Measurements from ENCODE around the gene B3GNT4.
"Not testable (repeated sequence)": the region's sequence is repeated elsewhere in the genome, so short reads cannot be mapped to it uniquely, and the experiment has no call there.

Gene B3GNT4

GRCh38 chr12:122171399-122171798 lies 32.1 kb upstream of the B3GNT4 start:
- Histone ChIP-seq H3K27me3 (ENCODE audit: control insufficient read depth in 1 of 2, insufficient read depth in 2 of 2, low read length in 2 of 2) (peaks cover 0 to 7% of the 10 kb centered on the region in 2 donors), H3K27ac (ENCODE audit: low read length) (no peak overlapping the region), H3K4me3 (ENCODE audit: low read length in 2 of 2) (no peak overlapping the region), H3K9ac (ENCODE audit: low read length in 2 of 2) (no peak overlapping the region), H3K36me3 (ENCODE audit: control insufficient read depth in 2 of 2, insufficient read depth in 2 of 2, low read length in 2 of 2) (no peaks in the 10 kb centered on the region), H3K9me3 (ENCODE audit: control insufficient read depth in 2 of 2, low read length in 2 of 2) (no peaks in the 10 kb centered on the region), H3K4me1 (ENCODE audit: control insufficient read depth, insufficient read depth, low read length) (no peaks in the 10 kb centered on the region)

- no peaks in the 10 kb centered on the region for H3K36me3 ChIP-seq (ENCODE audit: control insufficient read depth in 2 of 2, insufficient read depth in 2 of 2, low read length in 2 of 2)
- no peaks in the 10 kb centered on the region for H3K9me3 ChIP-seq (ENCODE audit: control insufficient read depth in 2 of 2, low read length in 2 of 2)
- H3K27me3 ChIP-seq (ENCODE audit: control insufficient read depth in 1 of 2, insufficient read depth in 2 of 2, low read length in 2 of 2), result peaks cover 0 to 5% of the 10 kb centered on the region in 2 donors
- H3K4me1 ChIP-seq (ENCODE audit: control insufficient read depth, insufficient read depth, low read length), result no peaks in the 10 kb centered on the region
- no peak overlapping the region for H3K4me3 ChIP-seq (ENCODE audit: low read length in 2 of 2)
- H3K27ac ChIP-seq (ENCODE audit: low read length), result no peak overlapping the region
- no peak overlapping the region for H3K9ac ChIP-seq (ENCODE audit: low read length in 2 of 2)
Observed at GRCh38 chr12:122172262-122172939, 31.1 kb upstream of the B3GNT4 start.

GRCh38 chr12:122174155-122174845 lies 29.2 kb upstream of the B3GNT4 start, which contains the start of gene IL31:
Gene IL31, minus strand, starts transcription at chr12:122174221. Its CDS starts 49 bp downstream, at chr12:122174172.
- no peak within 1 kb of the TSS for H3K4me3 ChIP-seq (ENCODE audit: low read length in 2 of 2)
- H3K9me3 ChIP-seq (ENCODE audit: control insufficient read depth in 2 of 2, low read length in 2 of 2), result no peaks in the 10 kb centered on the region
- peaks cover 0 to 5% of the 10 kb centered on the region in 2 donors for H3K27me3 ChIP-seq (ENCODE audit: control insufficient read depth in 1 of 2, insufficient read depth in 2 of 2, low read length in 2 of 2)
- no peak within 1 kb of the TSS for H3K9ac ChIP-seq (ENCODE audit: low read length in 2 of 2)
- no peaks in the 10 kb centered on the region for H3K4me1 ChIP-seq (ENCODE audit: control insufficient read depth, insufficient read depth, low read length)
- no peak within 1 kb of the TSS for H3K27ac ChIP-seq (ENCODE audit: low read length)
- H3K36me3 ChIP-seq (ENCODE audit: control insufficient read depth in 2 of 2, insufficient read depth in 2 of 2, low read length in 2 of 2), result no peaks in the 10 kb centered on the region

- not testable (repeated sequence) for H3K4me3 ChIP-seq (ENCODE audit: low read length in 2 of 2); H3K4me1 ChIP-seq (ENCODE audit: control insufficient read depth, insufficient read depth, low read length); H3K9me3 ChIP-seq (ENCODE audit: control insufficient read depth in 2 of 2, low read length in 2 of 2); H3K27me3 ChIP-seq (ENCODE audit: control insufficient read depth in 1 of 2, insufficient read depth in 2 of 2, low read length in 2 of 2); H3K9ac ChIP-seq (ENCODE audit: low read length in 2 of 2); H3K36me3 ChIP-seq (ENCODE audit: control insufficient read depth in 2 of 2, insufficient read depth in 2 of 2, low read length in 2 of 2); H3K27ac ChIP-seq (ENCODE audit: low read length)
Observed at GRCh38 chr12:122176473-122176872, 27.0 kb upstream of the B3GNT4 start.

GRCh38 chr12:122182887-122183587 lies 20.5 kb upstream of the B3GNT4 start, which contains the start of gene LRRC43:
Gene LRRC43, plus strand, starts transcription at chr12:122183123. Its CDS starts 22 bp downstream, at chr12:122183145.
- peak within 1 kb of the TSS; percentile 21 to 42 for H3K9ac ChIP-seq (ENCODE audit: low read length in 2 of 2)
- peaks cover 8% of the 10 kb centered on the region for H3K4me1 ChIP-seq (ENCODE audit: control insufficient read depth, insufficient read depth, low read length)
- H3K27ac ChIP-seq (ENCODE audit: low read length), result no peak within 1 kb of the TSS
- no peaks in the 10 kb centered on the region for H3K27me3 ChIP-seq (ENCODE audit: control insufficient read depth in 1 of 2, insufficient read depth in 2 of 2, low read length in 2 of 2)
- no peaks in the 10 kb centered on the region for H3K9me3 ChIP-seq (ENCODE audit: control insufficient read depth in 2 of 2, low read length in 2 of 2)
- no peaks in the 10 kb centered on the region for H3K36me3 ChIP-seq (ENCODE audit: control insufficient read depth in 2 of 2, insufficient read depth in 2 of 2, low read length in 2 of 2)
- H3K4me3 ChIP-seq (ENCODE audit: low read length in 2 of 2), result peak within 1 kb of the TSS; percentile 71 to 72

GRCh38 chr12:122183588-122183940 lies 19.9 kb upstream of the B3GNT4 start:
- H3K36me3 ChIP-seq (ENCODE audit: control insufficient read depth in 2 of 2, insufficient read depth in 2 of 2, low read length in 2 of 2), result no peaks in the 10 kb centered on the region
- peaks cover 8% of the 10 kb centered on the region for H3K4me1 ChIP-seq (ENCODE audit: control insufficient read depth, insufficient read depth, low read length)
- H3K27ac ChIP-seq (ENCODE audit: low read length), result no peak overlapping the region
- no peaks in the 10 kb centered on the region for H3K9me3 ChIP-seq (ENCODE audit: control insufficient read depth in 2 of 2, low read length in 2 of 2)
- peak overlapping the region in 1 of 2 donors; percentile 72 for H3K4me3 ChIP-seq (ENCODE audit: low read length in 2 of 2)
- peak overlapping the region in 1 of 2 donors; percentile 28 for H3K9ac ChIP-seq (ENCODE audit: low read length in 2 of 2)
- H3K27me3 ChIP-seq (ENCODE audit: control insufficient read depth in 1 of 2, insufficient read depth in 2 of 2, low read length in 2 of 2), result no peaks in the 10 kb centered on the region

- Histone ChIP-seq H3K36me3 (ENCODE audit: control insufficient read depth in 2 of 2, insufficient read depth in 2 of 2, low read length in 2 of 2) (no peaks in the 10 kb centered on the region), H3K27ac (ENCODE audit: low read length) (no peak overlapping the region), H3K27me3 (ENCODE audit: control insufficient read depth in 1 of 2, insufficient read depth in 2 of 2, low read length in 2 of 2) (no peaks in the 10 kb centered on the region), H3K9ac (ENCODE audit: low read length in 2 of 2) (no peak overlapping the region), H3K4me3 (ENCODE audit: low read length in 2 of 2) (no peak overlapping the region), H3K4me1 (ENCODE audit: control insufficient read depth, insufficient read depth, low read length) (peaks cover 8% of the 10 kb centered on the region), H3K9me3 (ENCODE audit: control insufficient read depth in 2 of 2, low read length in 2 of 2) (no peaks in the 10 kb centered on the region)
Observed at GRCh38 chr12:122184517-122184916, 19.0 kb upstream of the B3GNT4 start.

- Histone ChIP-seq H3K27me3 (ENCODE audit: control insufficient read depth in 1 of 2, insufficient read depth in 2 of 2, low read length in 2 of 2) (no peaks in the 10 kb centered on the region), H3K4me3 (ENCODE audit: low read length in 2 of 2) (no peak overlapping the region), H3K27ac (ENCODE audit: low read length) (no peak overlapping the region), H3K9ac (ENCODE audit: low read length in 2 of 2) (no peak overlapping the region), H3K9me3 (ENCODE audit: control insufficient read depth in 2 of 2, low read length in 2 of 2) (no peaks in the 10 kb centered on the region), H3K36me3 (ENCODE audit: control insufficient read depth in 2 of 2, insufficient read depth in 2 of 2, low read length in 2 of 2) (no peaks in the 10 kb centered on the region), H3K4me1 (ENCODE audit: control insufficient read depth, insufficient read depth, low read length) (peaks cover 8% of the 10 kb centered on the region)
Observed at GRCh38 chr12:122185079-122185478, 18.4 kb upstream of the B3GNT4 start.

- H3K27ac ChIP-seq (ENCODE audit: low read length), result no peak overlapping the region
- H3K9ac ChIP-seq (ENCODE audit: low read length in 2 of 2), result no peak overlapping the region
- H3K27me3 ChIP-seq (ENCODE audit: control insufficient read depth in 1 of 2, insufficient read depth in 2 of 2, low read length in 2 of 2), result no peaks in the 10 kb centered on the region
- no peak overlapping the region for H3K4me3 ChIP-seq (ENCODE audit: low read length in 2 of 2)
- H3K4me1 ChIP-seq (ENCODE audit: control insufficient read depth, insufficient read depth, low read length), result peaks cover 8% of the 10 kb centered on the region
- no peaks in the 10 kb centered on the region for H3K36me3 ChIP-seq (ENCODE audit: control insufficient read depth in 2 of 2, insufficient read depth in 2 of 2, low read length in 2 of 2)
- H3K9me3 ChIP-seq (ENCODE audit: control insufficient read depth in 2 of 2, low read length in 2 of 2), result no peaks in the 10 kb centered on the region
Observed at GRCh38 chr12:122185494-122186082, 17.9 kb upstream of the B3GNT4 start.

GRCh38 chr12:122187466-122187865 lies 16.0 kb upstream of the B3GNT4 start:
- peaks cover 8% of the 10 kb centered on the region for H3K4me1 ChIP-seq (ENCODE audit: control insufficient read depth, insufficient read depth, low read length)
- H3K9ac ChIP-seq (ENCODE audit: low read length in 2 of 2), result no peak overlapping the region
- H3K36me3 ChIP-seq (ENCODE audit: control insufficient read depth in 2 of 2, insufficient read depth in 2 of 2, low read length in 2 of 2), result no peaks in the 10 kb centered on the region
- H3K9me3 ChIP-seq (ENCODE audit: control insufficient read depth in 2 of 2, low read length in 2 of 2), result no peaks in the 10 kb centered on the region
- H3K27ac ChIP-seq (ENCODE audit: low read length), result no peak overlapping the region
- H3K4me3 ChIP-seq (ENCODE audit: low read length in 2 of 2), result no peak overlapping the region
- peaks cover 0 to 3% of the 10 kb centered on the region in 2 donors for H3K27me3 ChIP-seq (ENCODE audit: control insufficient read depth in 1 of 2, insufficient read depth in 2 of 2, low read length in 2 of 2)

Data from stomach smooth muscle (tissue), 2 donors.